GM19023 (cell line): Measurements from ENCODE around the gene ARSB.
"Not testable (repeated sequence)": the region's sequence is repeated elsewhere in the genome, so short reads cannot be mapped to it uniquely, and the experiment has no call there.

ENCODE experiments used
- ATAC-seq: cut with Tn5 transposase; IDR thresholded peaks from one replicate; pipeline ENCODE4 v1.9.1; 2021; ENCODE audit warnings: mild to moderate bottlenecking, moderate library complexity; ENCODE audit not compliant: unreplicated experiment

ARSB gene

GRCh38 chr5:78785454-78785853 lies 199.7 kb downstream of the ARSB start:
- ATAC-seq = no peak

- ATAC-seq = no peak
These were observed 201.5 kb downstream of the ARSB start for GRCh38 chr5:78783434-78784130.

- no peak for ATAC-seq
These were observed 202.4 kb downstream of the ARSB start for GRCh38 chr5:78782728-78783127.

DNA sequence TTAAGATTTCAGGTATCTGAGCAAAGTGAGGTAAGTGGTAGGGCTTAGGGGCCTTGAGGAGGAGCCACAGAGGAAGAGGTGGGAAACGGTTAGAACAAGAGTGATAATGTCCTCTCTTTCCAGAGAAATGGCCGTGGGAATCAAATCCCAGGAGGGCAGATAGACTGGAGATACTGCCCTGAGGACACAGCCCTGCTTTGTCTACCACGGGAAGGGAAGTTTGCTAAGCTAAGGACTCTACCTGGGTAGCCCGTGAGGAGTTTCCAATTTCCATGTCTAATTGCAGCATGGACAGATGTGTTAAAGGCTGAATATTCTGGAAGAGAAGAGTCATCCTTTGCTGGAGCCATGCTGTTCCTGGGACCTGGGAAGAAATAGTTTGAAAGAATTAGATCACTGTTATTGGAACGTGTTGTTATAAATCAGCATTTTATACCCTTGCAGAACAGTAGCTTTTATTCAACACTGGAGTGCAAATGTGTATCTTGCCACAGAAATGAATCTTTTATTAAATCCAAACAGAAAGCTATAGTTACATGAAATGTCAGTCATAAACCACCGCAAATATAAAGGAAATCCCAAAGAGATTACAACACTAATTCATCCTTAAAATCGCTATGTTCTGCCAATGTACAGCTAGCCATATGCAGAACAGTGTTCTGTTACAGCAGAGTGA lies 203.4 kb downstream of the ARSB start:
- ATAC-seq = no peak

DNA sequence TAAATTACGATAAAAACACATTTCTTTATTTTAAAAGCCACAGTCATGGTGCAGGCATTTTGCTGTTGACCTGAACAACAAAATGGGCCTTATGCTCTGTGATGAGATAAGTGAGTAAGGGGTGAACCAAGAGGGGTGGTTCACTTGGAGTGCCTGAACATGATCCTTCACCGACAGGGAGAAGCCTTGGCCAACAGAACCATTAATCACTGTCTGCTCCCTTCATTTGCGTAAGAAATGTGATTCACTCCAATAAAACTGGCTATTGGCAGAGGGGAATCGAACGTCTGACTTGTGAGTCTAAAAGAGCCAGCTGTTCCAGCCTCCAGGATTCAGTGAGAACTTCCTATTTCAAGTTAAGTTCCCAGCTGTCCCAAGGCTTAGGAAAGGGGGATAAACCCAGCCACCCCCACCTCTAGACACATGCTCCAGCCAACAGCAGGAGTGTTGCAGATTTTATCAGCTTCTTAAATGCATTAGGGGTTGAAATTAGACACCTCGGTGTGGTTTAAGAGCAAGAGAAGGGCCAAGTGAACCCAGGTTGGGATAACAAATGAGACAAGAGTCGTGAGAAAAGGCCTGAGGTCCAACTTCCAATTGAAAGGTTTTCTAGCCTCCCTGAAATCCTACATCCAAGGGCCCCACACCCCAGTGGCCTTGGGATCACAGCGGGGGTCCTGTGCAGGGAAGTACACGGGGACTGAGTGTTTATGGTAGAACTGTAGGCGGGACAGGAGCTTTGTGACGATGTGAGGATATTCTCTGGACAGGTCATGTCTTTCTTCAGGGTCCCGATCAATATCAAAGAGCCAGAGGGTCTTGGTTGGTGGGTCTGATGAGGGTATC lies 205.1 kb downstream of the ARSB start:
- ATAC-seq = no peak

DNA sequence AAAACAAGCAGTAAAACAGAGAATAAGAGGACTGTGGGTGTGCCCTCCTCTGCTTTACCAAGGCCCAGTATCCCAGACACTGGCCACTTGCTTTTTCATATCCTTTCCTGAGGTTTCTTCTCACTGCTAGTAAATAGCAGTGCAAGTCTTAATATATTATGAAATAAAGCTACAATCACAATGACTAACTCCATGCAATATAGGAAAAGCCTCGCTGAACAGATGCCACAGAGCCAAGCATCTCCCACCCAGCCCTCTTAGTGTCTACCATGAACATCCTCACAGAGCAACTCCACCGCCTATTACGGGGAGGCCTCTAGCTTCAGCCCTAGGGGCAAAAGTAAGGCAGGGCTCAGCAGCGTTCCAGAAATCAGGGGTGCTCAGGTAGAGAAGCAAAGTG lies 205.8 kb downstream of the ARSB start:
- ATAC-seq = no peak

DNA sequence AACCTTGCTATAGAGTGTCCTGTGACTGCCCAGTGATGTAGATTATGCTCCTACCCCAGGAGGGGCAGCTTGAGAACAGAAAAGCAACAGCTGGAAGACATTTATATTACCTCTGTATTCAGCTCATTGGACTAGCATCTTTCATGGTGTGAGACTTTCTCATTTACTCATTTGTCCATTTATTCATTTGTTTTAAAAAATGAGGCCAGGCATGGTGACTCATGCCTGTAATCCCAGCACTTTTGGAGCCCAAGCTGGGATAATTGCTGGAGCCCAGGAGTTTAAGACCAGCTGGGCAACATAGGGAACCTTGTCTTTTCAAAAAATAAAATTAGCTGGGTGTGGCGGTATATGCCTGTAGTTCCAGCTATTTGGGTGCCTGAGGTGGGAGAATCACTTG lies 206.6 kb downstream of the ARSB start:
- no peak for ATAC-seq

DNA sequence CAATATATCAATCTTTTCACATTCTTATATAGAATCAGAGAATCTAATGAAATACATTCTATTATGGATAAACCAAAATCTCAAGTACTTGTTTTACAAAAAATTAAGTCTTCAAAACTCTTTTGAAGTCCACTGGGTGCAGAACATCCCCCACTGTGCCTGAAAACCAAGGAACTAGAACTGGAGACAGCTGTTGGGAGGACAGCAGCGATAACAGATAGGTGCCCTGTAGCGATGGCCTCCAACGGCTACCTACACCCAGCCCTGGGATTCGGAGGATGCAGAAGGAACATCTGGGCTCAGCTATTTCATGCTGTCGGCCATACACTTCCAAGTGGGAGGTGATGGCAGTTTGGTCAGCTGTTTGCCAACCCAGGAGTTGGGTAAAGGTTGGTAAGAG lies 207.2 kb downstream of the ARSB start:
- no peak for ATAC-seq

DNA sequence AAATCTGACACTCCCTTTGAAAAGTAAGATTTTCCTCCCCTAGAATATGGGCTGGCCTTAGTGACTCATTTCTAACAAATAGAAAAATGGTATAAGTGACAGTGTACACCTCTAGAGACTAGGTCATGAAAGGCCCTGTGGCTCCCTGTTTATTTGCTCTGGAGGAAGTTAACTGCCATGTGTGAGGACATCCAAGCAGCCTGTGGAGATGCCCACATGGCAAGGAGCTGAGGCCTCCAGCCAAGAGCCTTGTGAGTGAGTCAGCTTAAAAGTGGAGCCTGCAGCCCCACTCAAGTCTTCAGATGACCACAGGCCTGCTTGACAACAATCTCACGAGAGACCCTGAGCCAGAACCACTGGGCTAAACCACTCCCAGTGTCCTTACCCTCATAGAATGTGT lies 208.5 kb downstream of the ARSB start:
- no peak for ATAC-seq

DNA sequence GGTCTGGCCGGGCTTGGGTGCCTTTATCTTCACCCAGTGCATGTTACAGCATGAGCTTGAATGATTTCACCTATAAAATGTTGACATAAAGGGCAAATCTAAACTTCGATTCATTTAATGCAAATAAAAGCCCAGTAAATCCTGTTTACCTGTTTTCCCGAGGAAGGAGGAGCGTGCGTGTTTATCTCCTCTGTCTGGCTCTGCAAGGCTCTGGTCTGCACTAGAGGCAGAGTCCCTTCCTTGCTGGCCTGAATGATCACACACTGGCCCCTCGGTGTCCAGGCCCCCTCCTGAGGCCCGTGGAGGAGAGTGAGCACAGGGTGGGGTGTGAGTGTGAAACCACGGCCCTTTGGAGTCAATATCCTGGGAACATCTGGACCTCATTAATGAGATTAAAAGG lies 211.5 kb downstream of the ARSB start:
- no peak for ATAC-seq

GRCh38 chr5:78771260-78772205 lies 213.6 kb downstream of the ARSB start:
- no peak for ATAC-seq

GRCh38 chr5:78768781-78769380 lies 216.2 kb downstream of the ARSB start:
- no peak for ATAC-seq

- ATAC-seq = no peak
These were observed 218.7 kb downstream of the ARSB start for GRCh38 chr5:78766412-78766762.

GRCh38 chr5:78765756-78766411 lies 219.2 kb downstream of the ARSB start:
- no peak for ATAC-seq

GRCh38 chr5:78765116-78765515 lies 220.0 kb downstream of the ARSB start:
- ATAC-seq = no peak

DNA sequence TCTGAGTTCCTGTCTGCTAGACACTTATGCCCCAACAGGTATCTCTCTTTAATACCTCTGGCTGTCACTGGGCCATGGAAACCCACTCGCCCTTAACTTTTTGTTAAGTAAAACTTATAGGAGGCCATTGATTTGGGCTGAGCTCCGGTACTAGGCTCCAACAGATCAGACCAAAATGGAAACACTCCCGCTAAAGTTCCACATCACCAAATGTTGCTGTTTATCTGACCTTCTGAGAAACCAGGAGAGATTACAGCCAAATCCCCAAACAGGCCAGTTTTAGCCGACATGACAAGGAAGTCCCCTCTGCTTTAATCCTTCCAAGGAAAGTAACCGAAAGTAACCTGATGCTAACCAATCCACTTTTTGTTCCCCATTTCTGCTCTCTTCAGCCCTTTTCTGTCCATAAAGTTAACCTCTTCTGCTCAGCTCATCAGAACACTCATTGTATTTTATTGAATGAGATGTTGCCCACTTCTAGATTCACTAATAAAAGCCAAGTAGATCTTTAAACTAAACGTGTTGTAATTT lies 221.4 kb downstream of the ARSB start:
- no peak for ATAC-seq

- ATAC-seq = not testable (repeated sequence)
These were observed 222.4 kb downstream of the ARSB start for GRCh38 chr5:78762743-78763142.

DNA sequence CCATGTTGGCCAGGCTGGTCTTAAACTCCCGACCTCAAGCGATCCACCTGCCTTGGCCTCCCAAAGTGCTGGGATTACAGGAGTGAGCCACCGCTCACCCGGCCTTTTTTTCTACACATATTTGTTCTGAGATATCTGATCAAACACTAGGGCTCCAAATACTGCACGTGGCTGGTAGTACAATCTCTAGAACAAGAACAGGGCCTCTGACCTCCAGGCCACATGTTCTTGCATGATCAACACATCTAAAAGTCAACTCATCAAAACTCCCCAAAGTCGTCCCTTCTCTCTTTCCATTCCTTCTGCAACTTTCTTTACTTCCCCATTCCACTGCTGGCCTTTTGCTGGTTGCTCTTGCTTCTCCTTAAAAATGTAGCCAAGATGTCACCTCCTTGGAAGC lies 223.3 kb downstream of the ARSB start:
- no peak for ATAC-seq

- ATAC-seq = no peak
These were observed 224.3 kb downstream of the ARSB start for GRCh38 chr5:78760770-78761169.

DNA sequence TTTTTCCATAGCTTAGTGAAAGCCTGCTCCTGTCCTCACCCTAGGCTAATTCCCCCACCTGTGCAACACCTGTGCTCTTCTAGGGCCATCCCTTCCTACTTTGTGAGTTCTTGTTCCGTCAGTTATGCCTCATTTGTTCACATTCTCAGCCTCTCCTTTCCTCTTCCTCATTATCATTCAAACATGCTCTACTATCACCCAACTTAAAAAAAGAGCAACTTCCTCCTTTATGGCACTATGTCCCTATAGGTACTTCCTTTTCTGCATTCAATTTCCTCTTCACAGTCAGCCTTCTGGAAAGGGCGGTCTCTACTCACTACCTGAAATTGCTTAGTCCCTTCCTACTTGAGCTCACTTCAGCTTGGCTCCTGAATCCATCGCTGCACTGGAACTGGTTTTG lies 224.7 kb downstream of the ARSB start:
- ATAC-seq = no peak
